Endometrial microvascular endothelial cells (primary cell): ENCODE results near the gene USP12. TPM values are rescaled to one million over a fixed set of nuclear protein-coding genes. Genes with fewer than 3 reads are reported as not detected.
"Not testable (repeated sequence)": the region's sequence is repeated elsewhere in the genome, so short reads cannot be mapped to it uniquely, and the experiment has no call there.

ENCODE experiments used
- in situ Hi-C: cut with HindIII; loops from 2 replicates; pipeline ENCODE4 v1.10.0; 2017; ENCODE audit warnings: low sequenced_read_pairs, low pct_unique_long_range_greater_than_20kb; ENCODE audit errors: inconsistent ontology term
- total RNA-seq: library from RNA; depleted of rRNA; stranded (reverse); fragments of >200 nt; gene quantifications from one replicate; pipeline ENCODE4 v1.2.3, GENCODE V29; 2015; ENCODE audit errors: inconsistent ontology term

USP12 gene, protein sequence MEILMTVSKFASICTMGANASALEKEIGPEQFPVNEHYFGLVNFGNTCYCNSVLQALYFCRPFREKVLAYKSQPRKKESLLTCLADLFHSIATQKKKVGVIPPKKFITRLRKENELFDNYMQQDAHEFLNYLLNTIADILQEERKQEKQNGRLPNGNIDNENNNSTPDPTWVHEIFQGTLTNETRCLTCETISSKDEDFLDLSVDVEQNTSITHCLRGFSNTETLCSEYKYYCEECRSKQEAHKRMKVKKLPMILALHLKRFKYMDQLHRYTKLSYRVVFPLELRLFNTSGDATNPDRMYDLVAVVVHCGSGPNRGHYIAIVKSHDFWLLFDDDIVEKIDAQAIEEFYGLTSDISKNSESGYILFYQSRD
- total RNA-seq = 40.0 TPM

DNA sequence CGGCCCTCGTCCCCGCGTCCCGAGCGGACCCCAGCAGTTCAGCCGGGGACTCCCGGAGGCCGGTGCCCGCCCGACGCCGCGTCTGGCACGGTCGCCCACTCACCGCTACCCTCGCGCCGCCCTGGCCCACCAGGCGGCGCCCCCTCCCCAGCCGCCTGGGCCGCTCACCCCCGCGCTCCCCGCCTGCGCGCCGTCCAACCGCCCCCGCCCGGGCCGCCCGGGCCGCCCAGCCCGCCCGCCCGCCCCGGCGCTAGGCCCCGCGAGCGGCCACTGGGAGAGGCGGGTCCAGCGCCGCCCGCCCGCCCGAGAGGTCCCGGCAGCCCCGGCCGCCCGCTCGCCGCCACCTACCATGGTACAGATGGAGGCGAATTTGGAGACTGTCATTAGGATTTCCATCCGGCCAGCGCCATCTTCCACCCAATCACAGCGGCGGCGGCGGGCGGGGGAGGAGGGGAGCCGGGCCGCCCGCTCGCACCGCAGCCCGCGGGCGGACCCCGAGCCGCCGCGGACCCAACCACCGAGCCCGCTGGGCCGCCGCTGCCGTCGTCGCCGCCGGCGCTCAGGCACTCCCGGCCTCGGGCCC lies at the start of gene USP12:
TSS of gene USP12 (minus strand) at position 568 of the 583 bp plus-strand sequence. CDS start at position 396, 172 bp downstream.
- in situ Hi-C loops = no loop called here

- in situ Hi-C loops = no loop called here
Observed at GRCh38 chr13:27219611-27220010, 48.0 kb upstream of the USP12 start.

DNA sequence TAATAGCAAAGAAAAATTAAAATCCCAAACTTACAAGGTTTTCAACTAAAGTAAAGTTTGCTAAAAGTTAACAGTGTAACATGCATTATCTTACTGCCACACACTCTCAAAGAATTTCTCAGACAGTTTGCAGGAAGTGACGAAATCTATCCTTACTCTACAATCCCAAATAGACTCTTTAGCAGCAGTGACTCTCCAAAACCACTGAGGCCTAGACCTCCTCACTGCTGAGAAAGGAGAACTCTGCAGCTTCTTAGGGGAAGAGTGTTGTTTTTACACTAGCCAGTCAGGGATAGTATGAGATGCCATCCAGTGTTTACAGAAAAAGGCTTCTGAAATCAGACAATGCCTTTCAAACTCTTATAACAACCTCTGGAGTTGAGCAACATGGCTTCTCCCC lies 47.2 kb upstream of the USP12 start:
- in situ Hi-C loops = not testable (repeated sequence)

DNA sequence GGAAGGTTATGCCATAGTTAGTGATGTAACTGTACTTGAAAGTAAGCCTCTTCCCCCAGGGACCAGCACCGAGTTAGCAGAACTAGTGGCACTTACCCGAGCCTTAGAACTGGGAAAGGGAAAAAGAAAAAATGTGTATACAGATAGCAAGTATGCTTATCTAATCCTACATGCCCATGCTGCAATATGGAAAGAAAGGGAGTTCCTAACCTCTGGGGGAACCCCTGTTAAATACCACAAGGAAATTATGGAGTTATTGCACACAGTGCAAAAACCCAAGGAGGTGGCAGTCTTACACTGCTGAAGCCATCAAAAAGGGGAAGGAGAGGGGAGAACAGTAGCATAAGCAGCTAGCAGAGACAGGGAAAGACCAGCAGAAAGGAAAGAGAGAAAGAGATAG lies 46.2 kb upstream of the USP12 start:
- in situ Hi-C loops = not testable (repeated sequence)

DNA sequence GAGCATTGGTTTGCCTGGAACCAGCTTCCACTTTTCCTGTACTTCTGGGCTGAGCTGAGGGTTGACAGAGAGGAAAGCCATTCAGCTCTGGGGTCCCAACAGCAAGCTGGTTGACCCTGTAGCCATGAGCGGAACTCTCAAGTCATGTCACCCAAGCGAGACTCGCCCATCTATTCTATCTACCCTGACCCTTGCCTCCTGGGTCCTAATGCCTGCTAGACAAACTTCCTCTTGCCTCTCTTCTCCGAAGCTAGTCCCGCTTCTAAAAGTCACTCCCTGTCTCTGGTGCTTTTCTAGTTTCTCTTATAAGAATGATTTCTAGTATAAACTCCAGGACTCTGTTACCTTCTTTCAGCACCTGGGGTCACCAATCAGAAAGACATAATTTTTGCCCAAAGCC lies 41.8 kb upstream of the USP12 start:
- in situ Hi-C loops = not testable (repeated sequence)

DNA sequence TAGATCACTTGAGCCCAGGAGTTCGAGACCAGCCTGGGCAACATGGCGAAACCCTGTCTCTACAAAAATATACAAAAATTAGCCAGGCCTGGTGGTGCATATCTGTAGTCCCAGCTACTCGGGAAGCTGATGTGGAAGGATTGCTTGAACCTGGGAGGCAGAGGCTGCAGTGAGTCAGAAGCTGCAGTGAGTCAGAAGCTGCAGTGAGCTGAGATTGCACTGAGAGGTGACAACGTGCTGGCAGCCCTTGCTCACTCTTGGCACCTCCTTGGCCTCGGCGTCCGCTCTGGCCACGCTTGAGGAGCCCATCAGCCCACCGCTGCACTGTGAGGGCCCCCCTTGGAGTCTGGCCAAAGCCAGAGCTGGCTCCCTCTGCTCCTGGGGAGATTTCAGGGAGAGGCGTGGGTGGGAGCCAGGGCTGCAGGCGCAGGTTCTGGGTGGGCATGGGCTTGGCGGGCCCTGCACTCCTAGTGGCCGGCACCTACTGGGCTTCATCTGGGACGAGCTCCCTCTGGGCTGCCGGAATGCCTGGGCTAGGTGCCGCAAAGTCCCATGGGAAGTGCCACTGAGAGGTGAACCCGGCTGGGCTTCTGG lies 40.3 kb upstream of the USP12 start:
- in situ Hi-C loops = no loop called here

GRCh38 chr13:27211271-27211670 lies 39.7 kb upstream of the USP12 start:
- in situ Hi-C loops = no loop called here

DNA sequence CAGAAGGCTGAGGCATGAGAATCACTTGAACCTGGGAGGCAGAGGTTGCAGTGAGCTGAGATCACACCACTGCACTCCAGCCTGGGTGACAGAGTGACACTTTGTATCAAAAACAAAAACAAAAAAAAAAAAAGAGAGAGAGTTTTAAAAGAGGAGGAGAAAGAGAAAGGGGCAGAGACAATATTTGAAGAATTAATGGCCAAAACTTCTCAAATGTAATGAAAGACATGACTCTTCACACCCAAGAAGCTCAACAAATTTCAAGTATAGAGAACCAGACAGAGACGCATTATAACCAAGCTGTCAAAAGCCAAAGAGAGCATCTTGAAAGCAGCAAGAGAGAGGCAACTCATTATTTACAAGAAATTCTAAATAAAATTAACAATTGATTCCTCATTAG lies 36.9 kb upstream of the USP12 start:
- in situ Hi-C loops = no loop called here

- in situ Hi-C loops = no loop called here
Observed at GRCh38 chr13:27203854-27204253, 32.2 kb upstream of the USP12 start.

GRCh38 chr13:27203186-27203585 lies 31.6 kb upstream of the USP12 start:
- in situ Hi-C loops = no loop called here

GRCh38 chr13:27201661-27202060 lies 30.1 kb upstream of the USP12 start:
- in situ Hi-C loops = no loop called here

DNA sequence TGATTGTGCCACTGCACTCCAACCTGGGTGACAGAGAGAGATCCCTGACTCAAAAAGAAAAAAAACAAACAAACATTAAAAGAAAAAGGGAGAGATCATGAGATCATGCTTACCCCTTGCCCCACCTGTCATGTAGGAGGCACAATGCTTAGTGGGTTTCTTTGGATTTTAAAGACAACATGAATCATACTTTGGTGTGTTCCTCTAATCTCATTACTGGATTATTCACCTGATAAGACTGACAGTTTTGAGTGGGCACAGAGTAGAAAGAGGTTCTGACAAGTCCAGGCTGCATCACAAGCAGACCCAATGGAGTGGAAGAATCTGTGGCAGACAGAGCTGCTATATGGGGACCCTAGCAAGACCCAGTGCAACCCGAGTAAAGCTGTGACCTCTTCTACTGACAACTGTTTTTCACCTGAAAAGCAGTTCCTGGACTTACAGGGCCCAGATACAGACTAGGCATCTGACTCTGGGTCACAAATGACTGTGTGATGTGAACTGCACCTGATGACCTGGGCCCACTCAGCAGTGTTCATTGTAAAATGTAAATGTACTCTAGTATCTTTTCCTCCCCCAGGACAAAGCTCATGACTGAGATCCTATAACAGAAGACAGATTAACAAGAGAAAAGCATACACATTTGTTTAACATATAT lies 28.9 kb upstream of the USP12 start:
- in situ Hi-C loops = no loop called here

- in situ Hi-C loops = no loop called here
Observed at GRCh38 chr13:27199696-27200095, 28.1 kb upstream of the USP12 start.

- in situ Hi-C loops = no loop called here
Observed at GRCh38 chr13:27199211-27199610, 27.6 kb upstream of the USP12 start.

- in situ Hi-C loops = no loop called here
Observed at GRCh38 chr13:27194895-27195764, 23.5 kb upstream of the USP12 start.

DNA sequence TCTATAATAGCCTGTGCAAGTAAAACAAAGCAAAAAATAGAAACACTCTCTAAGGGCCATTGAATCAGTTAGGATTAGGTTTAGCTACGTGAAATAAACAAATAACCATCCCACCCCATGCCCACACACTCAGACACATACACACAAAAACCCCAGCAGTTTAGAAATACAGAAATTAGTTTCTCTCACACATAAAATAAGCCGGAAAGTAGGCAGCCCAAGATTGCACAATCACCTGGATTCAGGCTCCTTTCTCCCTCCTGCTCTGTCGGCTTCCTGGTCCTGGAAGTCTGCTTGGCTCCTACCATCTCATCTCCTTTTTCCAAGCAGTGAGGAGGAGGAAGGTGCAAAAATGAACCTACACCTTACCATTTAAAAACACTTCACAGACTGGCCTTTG lies 22.6 kb upstream of the USP12 start:
- in situ Hi-C loops = no loop called here

DNA sequence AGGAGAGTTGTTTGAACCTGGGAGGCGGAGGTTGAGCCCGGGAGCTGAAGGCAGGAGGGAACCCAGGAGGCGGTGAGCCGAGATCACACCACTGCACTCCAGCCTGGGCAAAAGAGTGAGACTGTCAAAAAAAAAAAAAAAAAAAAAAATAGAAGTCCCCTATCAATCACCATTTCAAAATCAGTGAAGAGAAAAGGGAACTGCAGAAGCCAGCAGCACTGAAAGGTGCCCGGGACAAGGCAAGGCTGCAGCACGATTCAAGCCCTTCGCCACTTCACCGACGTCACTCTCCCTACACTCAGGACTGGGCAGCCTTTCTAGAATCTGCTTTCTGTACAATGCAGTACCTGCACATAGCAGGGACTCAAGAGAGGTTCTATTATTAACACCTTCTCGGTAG lies 21.9 kb upstream of the USP12 start:
- in situ Hi-C loops = no loop called here

GRCh38 chr13:27192973-27193372 lies 21.4 kb upstream of the USP12 start:
- in situ Hi-C loops = no loop called here

DNA sequence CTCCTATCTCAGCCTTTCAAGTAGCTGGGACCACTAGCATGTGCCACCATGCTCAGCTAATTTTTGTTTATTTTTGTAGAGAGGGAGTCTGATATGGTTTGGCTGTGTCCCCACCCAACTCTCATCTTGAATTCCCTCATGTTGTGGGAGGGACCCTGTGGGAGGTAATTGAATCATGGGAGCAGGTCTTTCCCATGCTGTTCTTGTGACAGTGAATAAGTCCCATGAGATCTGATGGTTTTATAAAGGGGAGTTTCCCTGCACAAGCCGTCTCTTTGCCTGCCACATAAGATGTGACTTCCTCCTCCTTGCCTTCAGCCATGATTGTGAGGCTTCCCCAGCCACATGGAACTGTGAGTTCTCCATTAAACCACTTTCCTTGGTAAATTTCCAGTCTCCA lies 20.8 kb upstream of the USP12 start:
- in situ Hi-C loops = not testable (repeated sequence)
